ENCODE results near the gene CXADR.
"Not testable (repeated sequence)": the region's sequence is repeated elsewhere in the genome, so short reads cannot be mapped to it uniquely, and the experiment has no call there.

The CXADR gene

GRCh38 chr21:17501107-17502006, 11.5 kb upstream of the CXADR start:
- no peak overlapping the region for H3K4me3 ChIP-seq (ENCODE audit: control insufficient read depth, low read depth, low read length)
- TF ChIP-seq CTCF (conservative IDR thresholded peaks at IDR 0.05; ENCODE audit: control insufficient read depth, insufficient read depth, low read depth, low read length) = no peak
- DNase-seq (ENCODE audit: low read depth) = no peak

- DNase-seq (ENCODE audit: low read depth); H3K4me3 ChIP-seq (ENCODE audit: control insufficient read depth, low read depth, low read length): not testable (repeated sequence)
Measured at GRCh38 chr21:17502985-17503384, 9.9 kb upstream of the CXADR start.

GRCh38 chr21:17506951-17507350, 5.9 kb upstream of the CXADR start:
- H3K4me3 ChIP-seq (ENCODE audit: control insufficient read depth, low read depth, low read length) = no peak overlapping the region
- DNase-seq (ENCODE audit: low read depth) = no peak
- no peak for TF ChIP-seq CTCF (conservative IDR thresholded peaks at IDR 0.05; ENCODE audit: control insufficient read depth, insufficient read depth, low read depth, low read length)

- no peak for DNase-seq (ENCODE audit: low read depth)
- TF ChIP-seq CTCF (conservative IDR thresholded peaks at IDR 0.05; ENCODE audit: control insufficient read depth, insufficient read depth, low read depth, low read length) = no peak
- no peak overlapping the region for H3K4me3 ChIP-seq (ENCODE audit: control insufficient read depth, low read depth, low read length)
Measured at GRCh38 chr21:17507591-17507990, 5.3 kb upstream of the CXADR start.

GRCh38 chr21:17513214-17514123, 626 bp downstream of the CXADR start:
- TF ChIP-seq CTCF (conservative IDR thresholded peaks at IDR 0.05; ENCODE audit: control insufficient read depth, insufficient read depth, low read depth, low read length) = no peak
- peak overlapping the region; percentile 45 for H3K4me3 ChIP-seq (ENCODE audit: control insufficient read depth, low read depth, low read length)
- peak; percentile 16 for DNase-seq (ENCODE audit: low read depth)

GRCh38 chr21:17514124-17514845, 1.4 kb downstream of the CXADR start:
- H3K4me3 ChIP-seq (ENCODE audit: control insufficient read depth, low read depth, low read length) = no peak overlapping the region
- no peak for TF ChIP-seq CTCF (conservative IDR thresholded peaks at IDR 0.05; ENCODE audit: control insufficient read depth, insufficient read depth, low read depth, low read length)
- DNase-seq (ENCODE audit: low read depth) = no peak

- DNase-seq (ENCODE audit: low read depth); H3K4me3 ChIP-seq (ENCODE audit: control insufficient read depth, low read depth, low read length): not testable (repeated sequence)
Measured at GRCh38 chr21:17517008-17517407, 4.2 kb downstream of the CXADR start.

Data from fibroblast of mammary gland (primary cell).